GM12801 (cell line): ENCODE measurements around the gene PGS1.

Experiments used
- TF ChIP-seq, protein P1 (sequence below): IDR thresholded peaks from one replicate; pipeline ENCODE4 v1.5.1; 2011; ENCODE audit warnings: control low read depth; ENCODE audit not compliant: insufficient read length; ENCODE audit errors: extremely low read depth

The PGS1 gene

GRCh38 chr17:78338486-78339259, 39.8 kb upstream of the PGS1 start:
- TF ChIP-seq, protein P1, sequence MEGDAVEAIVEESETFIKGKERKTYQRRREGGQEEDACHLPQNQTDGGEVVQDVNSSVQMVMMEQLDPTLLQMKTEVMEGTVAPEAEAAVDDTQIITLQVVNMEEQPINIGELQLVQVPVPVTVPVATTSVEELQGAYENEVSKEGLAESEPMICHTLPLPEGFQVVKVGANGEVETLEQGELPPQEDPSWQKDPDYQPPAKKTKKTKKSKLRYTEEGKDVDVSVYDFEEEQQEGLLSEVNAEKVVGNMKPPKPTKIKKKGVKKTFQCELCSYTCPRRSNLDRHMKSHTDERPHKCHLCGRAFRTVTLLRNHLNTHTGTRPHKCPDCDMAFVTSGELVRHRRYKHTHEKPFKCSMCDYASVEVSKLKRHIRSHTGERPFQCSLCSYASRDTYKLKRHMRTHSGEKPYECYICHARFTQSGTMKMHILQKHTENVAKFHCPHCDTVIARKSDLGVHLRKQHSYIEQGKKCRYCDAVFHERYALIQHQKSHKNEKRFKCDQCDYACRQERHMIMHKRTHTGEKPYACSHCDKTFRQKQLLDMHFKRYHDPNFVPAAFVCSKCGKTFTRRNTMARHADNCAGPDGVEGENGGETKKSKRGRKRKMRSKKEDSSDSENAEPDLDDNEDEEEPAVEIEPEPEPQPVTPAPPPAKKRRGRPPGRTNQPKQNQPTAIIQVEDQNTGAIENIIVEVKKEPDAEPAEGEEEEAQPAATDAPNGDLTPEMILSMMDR = no peak

GRCh38 chr17:78340183-78340955, 38.1 kb upstream of the PGS1 start:
- TF ChIP-seq, protein P1 = no peak

GRCh38 chr17:78341559-78342448, 36.6 kb upstream of the PGS1 start:
- TF ChIP-seq, protein P1 = no peak

DNA sequence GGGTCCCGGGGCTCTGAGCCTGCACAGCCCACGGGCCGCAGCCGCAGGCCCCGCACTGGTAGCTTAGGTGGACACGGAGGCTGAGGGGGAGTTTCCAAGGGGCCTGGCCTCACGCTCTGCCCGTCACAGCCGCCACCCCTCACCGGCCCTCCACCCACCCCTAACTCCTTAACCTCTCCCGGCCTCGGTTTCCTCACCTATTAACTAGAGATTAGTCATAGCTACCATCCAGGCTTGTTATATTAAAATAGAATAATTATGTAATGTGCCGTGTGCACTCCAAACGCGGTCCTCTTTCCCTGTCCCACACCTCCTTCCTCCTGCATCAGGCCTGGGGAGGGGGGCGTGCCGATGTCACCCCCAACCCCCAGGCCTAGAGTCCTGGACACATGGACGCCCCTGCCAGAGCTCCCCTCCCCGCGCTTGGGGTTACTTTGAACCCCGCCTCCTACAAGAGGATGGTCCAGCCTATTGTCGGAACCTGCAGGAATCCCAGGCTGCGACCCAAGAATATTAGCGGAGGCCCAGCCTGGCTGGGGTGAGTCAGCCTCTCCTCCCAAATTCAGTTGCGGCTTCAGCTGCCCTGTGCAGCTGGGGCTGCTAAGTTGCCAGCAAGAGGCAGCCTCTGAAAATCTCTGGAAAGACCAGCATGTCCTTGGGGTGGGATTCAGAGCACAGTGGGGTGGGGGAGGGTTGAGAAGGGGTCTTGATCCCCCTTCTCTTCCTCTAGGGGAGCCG, 35.8 kb upstream of the PGS1 start:
- TF ChIP-seq, protein P1 = no peak

GRCh38 chr17:78343187-78343542, 35.3 kb upstream of the PGS1 start:
- TF ChIP-seq, protein P1 = no peak

GRCh38 chr17:78343543-78344201, 34.8 kb upstream of the PGS1 start:
- TF ChIP-seq, protein P1 = no peak
